CD4-positive, alpha-beta T cell treated with Interleukin-21 for 1 hour (primary cell): ENCODE measurements around the gene RALGPS1.

Source experiments
- DNase-seq: peaks from one replicate; pipeline ENCODE4 v3.0.0-alpha.2; 2020

The RALGPS1 gene

DNA sequence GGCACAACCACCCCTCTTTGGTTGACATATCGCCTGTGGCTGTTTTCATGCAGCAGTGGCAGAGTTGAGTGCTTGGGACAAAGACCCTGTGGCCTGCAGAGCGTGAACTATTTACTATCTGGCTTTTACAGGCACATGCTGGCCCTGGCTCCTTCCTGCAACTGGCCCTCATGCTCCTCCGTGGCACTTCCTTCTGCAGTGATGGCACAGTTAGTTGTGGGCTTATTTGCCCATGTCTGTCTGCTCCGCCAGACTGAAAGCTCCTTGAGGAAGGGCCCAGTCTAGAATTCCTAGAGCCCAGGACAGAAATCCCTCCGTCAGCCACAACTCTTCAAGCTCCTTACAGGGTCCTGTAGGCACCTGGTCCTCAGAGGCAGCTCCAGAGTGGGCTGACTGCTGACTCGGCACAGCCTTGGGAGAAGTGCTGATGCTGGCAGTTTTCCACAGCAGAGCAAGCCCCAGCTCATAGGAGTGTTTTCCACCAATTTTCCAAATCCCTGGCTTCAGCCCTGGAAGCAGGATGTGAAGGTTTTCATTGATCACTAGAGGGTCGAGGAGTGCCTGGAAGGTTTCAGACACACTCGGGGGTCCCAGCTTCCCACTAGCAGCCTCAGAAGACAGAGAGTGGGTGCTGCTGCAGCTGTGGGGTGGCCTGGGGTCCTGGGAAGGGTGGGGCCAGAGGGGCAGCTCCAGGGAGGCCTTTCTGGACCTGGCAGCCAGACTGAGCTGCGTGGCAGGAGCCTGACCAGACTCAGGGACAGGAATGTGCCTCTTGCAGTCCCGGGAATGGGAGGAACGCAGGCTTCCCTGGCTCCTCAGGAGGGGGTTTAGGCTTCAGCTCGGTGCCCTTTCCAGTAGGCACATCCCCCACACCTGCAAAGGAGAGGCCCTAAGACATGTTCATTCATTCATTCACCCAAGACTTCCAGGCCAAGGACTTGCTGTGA, 264.4 kb downstream of the RALGPS1 start:
- DNase-seq = no peak

DNA sequence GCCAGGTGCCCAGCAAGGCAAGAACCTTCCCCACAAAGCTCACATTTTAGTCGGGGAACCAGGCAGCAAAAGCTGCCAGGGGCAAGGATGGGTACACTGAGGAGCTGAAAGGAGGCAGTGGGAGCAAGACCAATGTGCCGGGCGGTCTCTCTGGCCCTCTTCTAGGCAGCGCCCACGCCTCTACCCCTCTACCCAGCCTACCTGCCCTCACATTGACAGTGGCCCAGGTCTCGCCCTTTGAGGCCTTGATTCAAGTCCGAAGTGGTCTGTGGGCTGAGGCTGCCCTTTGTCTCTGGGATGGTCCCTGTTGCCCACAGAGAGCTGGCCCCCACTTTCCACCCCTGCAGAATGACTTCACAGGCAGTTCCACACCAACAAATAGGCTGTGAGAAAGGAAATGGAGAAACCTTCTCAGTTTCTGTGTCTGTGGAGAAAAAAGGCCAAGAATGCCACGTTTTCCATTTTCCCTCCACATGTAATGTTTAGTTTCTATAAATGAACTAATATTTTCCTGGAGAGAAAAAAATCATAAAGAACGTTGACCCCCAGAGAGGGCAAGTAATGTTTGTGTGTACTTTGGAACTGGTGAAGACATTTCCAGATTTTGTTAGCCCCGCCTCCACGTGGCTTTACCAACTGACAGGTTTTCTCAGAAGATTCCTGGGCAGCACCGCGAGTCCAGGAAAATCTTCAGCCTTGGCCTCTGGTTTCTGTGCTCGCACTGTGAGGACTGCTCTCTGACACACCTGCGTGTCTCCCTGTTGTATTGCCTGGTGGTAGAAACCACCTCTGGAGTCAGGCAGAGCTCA, 265.3 kb downstream of the RALGPS1 start:
- no peak for DNase-seq

DNA sequence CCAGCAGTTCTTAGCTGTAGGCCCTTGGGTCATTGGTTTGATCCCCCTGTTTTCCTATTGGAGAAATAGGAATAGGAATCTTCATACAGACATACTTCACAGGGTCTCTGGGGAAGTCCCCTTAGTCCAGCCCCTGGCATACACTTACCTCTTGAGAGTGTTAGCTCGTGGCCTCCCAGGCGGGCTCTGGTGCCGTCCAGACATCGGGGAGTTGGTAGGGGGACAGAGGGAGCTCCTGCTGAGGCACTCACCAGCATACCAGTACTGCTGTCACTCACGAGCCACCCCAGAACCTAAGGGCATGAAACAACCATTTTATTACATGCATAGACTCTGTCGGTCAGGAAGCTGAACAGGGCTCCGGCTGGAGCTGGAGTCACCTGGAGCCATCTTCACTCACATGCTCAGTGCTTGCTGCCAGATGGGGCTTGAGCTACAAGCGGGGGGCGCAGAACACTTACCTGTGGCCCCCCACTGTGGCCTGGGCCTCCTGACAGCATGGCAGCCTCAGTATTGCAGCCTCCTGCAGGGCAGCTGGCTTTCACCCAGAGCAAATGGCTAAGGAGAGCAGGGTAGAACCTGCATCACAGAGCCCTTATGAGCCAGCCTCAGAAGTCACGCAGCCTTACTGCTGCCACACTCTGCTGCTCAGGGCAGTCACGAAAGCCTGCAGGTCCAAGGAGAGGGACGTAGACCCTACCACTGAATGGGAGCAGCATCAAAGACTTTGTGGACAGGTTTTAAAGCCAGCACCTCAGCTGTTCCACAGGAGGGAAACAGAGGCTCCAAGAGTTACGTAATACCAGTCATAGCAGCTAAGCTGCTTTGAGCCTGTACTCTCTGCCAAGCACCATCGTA, 266.1 kb downstream of the RALGPS1 start:
- no peak for DNase-seq

DNA sequence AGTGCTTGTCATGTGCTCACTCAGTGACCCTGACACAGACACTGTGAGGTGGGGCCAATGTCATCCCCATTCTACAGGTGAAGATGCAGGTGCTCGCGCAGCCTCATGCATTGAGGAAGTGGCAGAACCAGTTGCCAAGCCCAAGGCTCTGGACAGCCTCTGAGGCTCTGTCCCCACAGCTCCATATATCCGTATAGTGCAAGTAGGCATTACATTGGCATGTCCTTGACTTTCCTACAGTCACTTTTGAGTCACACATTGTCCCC, 266.7 kb downstream of the RALGPS1 start:
- DNase-seq = no peak

DNA sequence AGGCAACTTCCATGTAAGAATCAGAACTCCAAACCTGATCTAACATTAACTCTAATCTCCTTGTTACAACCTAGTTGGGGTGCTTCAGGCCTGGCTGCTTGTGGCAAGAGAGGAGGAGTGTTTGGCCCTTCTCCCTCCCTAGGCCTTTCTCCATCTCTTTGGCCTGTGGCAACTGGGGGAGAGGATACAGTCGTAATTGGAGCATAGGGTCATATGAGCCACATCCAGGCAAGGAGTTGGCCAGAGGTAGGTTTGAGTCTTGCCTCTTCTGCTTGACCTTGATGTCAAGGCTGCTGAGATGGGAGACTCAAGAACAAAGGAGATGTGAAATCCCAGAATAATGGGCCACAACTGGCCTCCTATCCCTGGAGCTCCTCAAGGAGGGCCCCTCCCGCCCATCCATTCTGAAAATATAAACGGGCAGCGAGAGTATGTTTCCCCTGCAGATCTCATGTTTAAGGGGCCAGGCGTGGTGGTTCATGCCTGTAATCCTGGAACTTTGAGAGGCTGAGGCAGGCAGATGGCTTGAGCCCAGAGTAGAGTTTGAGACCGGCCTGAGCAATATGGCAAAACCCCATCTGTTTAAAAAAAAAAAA, 267.1 kb downstream of the RALGPS1 start:
- DNase-seq = no peak

DNA sequence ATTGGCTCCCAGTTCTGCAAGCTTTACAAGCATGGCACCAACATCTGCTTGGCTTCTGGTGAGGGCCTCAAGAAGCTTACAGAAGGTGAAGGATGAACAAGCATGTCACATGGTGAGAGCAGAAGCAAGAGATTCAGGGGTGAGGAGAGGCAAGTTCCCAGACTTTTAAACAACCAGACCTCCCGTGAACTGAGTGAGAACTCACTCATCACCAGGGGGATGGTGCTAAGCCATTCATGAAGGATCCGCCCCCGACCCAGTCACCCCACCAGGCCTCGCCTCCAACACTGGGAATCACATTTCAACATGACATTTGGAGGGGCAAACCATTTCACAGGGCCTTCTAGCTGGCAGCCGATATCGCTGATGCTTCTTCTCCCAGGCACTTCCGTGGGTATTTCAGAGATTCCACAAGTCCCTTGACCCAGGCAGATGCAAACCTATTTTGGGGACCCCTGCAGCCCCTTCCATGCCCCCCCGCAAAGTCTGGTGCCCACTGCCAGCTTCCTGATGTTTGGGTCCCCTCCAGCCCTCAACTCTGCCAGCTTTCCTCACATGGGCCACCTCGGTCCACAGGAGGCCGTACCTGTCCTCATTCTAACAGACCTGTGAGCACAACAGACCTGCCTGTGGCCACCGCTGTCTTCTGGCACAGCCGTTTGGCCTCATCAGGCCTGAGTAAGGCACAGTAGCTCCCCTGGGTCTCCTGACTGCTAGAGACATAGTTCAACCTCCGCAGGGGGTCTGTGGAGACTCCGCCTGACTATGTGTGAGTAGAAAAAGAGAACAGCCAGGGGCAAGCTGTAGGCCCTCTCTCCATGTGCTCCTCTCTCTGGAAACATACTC, 268.5 kb downstream of the RALGPS1 start:
- no peak for DNase-seq

DNA sequence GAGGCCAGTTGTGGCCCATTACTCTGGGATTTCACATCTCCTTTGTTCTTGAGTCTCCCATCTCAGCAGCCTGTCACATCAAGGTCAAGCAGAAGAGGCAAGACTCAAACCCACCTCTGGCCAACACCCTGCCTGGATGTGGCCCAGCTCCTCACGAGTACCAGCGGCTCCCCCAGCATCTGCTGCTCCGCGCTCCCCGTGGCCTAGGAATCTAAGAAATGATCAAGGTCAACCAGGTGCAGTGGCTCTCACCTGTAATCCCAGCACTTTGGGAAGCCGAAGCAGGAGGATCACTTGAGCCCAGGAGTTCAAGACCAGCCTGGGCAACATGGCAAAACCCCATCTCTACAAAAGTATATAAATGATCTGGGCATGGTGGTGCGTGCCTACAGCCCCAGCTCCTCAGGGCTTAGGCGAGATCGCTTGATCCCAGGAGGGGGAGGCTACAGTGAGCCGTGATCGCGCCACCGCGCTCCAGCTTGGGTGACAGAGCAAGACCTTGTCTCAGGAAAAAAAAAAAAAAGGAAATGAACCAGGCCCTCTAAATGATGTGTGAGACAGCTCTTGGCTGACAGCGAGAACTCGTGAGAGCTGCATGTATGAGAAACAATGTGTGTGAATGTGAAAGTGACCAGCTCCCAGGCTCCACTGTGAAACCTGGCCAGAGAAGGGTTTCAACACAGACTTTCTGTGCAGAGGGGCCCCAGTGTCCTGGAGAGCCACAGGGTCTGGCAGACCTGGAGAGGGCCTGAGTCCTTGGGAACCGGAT, 269.4 kb downstream of the RALGPS1 start:
- no peak for DNase-seq

DNA sequence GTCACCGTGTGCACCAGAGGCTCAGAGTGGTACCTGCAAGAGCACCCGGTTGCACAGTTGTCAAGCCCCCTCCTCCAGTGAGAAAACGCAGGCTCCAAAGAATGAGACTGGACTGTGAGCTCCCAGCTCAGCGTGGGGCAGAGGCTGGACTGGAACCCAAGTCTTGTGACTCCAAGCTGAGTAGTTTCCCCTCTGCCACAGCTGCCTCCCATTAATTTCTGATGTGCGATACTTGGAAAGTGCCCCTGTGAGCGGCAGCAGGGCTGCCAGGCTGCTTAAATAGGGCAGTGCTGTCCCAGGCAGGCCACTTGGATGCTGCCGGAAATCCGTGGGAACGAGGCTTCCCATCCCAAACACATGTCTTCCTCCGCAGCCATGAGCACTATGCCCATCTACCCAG, 270.1 kb downstream of the RALGPS1 start:
- no peak for DNase-seq

DNA sequence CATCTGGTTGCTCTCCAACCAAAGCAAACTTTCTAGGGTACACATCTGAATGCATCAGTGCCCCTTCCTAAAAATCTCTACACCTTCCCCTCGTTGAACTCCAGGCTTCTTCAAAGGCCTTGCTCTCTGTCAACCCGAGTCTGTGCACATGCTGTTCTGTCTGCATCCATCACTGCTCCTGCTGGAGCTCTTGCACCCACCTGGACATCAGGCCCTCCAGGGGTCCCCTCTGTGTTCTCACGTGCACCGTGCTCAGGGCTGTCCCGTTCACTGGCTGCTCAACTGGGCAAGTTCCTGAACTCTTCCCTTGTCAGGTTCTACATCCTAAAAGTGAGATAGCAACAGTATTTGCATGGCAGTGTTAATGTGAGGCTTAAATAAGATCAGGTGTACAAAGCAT, 270.6 kb downstream of the RALGPS1 start:
- DNase-seq = no peak

DNA sequence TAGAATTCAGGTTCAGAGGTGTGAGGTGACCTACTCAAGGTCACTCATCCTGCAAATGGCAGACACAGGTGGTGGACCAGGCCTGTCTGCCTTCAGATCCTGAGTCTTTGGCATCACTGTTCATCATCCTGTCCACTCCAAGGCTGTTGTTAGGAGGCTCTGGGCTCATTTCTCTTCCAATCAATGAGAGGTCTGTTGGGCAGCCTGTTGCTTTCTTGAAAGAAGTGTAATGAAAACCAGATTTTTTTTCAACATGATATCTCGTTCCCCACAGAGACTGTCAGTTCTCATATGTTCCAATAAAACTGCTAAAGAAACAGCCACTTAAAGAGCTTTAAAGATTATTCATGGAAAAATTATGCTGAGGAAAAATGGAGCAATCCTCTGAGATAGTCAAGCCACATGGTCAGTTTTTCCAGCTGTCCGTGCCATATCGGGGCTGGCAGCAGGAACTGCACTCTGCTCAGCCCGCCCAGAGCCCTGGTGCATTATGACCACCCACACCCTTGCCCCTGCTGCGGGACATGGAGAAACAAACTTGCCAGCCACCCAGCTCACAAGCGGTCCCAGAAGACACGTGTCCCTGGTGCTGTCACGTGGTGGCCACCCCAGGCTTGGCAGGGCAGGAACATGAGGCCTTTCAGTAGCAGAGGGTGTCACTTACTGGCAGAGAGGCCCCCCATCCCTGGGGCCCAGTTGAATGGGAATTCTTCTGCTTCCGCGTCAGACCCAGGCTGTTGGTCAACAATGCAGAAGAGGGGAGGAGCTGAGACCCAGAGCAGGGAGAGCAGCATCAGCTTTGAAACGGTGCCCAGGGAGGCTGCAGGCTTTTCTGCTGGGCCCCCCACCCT, 271.6 kb downstream of the RALGPS1 start:
- no peak for DNase-seq

DNA sequence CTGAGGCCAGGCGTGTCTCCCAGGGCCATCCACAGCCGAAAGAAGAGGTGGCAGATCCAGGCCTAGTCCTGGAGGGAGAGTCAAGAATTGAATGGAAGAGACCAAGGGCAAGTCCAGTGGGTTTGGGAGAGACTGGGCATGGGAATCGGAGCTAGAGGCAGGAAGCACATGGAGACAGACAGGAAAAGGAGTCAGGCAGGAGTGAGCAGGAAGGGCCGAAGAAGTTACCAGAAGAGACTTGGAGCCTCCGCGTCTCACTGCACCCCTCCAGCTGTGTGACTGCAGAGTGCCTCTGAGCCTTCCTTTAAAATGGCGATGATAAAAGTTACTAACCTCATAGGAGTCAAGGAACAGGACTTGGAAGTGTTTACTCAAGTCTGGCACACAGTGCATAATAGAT, 272.2 kb downstream of the RALGPS1 start:
- DNase-seq = no peak

DNA sequence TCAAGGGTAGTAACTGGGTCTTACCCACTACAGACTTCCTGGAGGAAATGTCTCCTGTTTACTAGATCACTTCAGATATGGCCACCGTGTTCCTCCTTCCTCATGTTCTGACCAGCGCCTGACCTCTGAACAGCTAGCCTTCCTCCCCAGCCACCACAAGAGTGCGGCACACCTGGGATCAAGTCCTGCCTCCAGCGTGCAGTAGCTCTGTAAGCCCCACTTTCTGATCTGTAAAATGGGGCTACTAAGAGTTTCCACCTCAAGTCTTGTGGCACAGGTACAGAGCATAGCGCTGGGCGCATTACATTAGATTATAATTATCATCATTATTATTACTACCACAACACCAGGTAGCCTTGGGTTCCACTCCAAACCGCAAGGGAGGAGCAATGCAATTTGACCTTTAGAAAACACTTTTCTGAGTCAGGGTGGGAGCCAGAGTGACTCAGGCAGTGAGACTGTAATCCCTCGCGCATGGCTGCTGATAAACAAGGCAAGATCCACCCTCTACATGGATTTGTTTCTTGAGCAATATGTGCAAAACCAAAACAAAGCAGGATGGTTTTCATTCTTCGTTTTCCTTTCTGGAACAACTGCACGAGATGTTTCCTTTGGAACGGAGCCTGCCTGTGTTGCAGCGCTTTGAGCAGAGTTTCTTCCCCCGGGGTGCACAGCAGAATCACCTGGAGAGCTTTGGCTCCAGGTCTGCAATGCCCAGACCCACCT, 272.8 kb downstream of the RALGPS1 start:
- no peak for DNase-seq

DNA sequence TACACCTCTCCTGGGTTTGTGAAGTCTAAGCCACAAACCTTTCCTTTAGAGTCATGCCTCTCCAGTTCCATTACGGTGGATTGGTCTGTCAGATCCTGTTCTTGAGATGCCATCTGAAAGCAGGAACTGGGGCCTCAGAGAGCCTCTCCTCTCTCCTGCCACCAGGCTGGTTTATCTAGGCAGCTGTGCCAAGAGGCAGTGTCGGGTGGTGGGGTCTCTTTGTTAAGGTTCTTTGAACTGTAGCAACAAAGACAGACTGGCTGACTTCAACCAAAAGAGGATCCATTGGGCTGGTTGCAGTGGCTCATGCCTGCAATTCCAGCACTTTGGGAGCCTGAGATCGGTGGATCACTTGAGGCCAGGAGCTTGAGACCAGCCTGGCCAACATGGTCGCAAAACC, 273.8 kb downstream of the RALGPS1 start:
- DNase-seq = no peak

DNA sequence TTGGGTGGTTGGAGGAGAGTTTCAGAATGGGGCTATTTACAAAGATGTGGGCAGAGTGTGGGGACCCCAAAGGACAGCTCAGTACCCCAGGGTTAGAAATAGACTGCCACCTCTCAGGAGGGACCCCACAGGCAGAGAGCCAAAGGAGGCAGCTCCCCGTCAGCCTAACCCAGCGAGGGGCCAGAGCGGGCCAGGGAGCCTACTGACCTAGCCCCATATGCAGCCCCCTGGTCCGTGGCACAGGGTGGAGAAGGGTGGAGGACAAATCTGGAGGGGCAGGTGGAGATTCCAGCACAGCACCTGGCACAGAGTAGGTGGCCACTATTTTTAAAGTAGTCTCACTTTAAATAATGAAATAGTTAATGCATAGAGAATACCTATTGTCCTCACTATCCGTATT, 275.0 kb downstream of the RALGPS1 start:
- DNase-seq = no peak

DNA sequence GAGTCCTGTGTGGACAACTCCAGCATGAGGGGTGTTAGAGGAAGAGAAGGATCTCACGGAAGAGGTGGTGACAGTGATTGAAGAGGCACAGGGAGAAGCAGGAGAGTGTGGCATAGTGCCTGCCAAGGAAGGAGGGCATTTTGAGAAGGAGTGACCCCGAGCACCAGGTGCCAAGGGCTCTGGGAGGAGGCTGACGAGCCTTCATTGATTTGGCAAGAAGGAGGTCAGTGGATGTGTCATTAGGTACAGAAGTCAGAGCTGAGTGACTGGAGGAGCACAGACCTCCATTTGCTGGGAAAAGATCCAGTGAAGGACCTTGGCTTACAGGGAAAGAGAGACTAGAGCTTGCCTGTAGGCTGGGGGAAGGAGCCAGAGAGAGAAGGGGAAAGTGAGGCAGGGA, 278.2 kb downstream of the RALGPS1 start:
- no peak for DNase-seq

DNA sequence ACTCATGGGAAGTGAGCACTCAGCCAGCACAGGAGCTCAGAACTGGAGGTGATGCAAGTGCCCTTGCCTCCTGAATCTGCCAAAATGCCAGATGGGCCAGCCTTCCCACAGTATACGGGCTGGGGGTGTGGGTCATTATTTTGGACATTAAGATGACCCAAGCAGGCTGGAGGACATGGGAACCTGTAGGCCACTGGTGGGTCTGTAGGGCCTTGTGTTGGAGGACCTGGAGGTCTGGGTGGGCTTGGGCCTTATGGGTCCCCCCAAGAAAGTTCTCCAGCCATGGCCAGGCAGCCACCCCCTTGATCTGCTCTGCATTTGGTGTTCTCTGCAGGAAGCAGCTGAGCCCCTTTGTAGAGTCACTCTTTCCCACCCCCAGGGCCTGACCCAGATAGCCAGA, 278.9 kb downstream of the RALGPS1 start:
- DNase-seq = no peak

DNA sequence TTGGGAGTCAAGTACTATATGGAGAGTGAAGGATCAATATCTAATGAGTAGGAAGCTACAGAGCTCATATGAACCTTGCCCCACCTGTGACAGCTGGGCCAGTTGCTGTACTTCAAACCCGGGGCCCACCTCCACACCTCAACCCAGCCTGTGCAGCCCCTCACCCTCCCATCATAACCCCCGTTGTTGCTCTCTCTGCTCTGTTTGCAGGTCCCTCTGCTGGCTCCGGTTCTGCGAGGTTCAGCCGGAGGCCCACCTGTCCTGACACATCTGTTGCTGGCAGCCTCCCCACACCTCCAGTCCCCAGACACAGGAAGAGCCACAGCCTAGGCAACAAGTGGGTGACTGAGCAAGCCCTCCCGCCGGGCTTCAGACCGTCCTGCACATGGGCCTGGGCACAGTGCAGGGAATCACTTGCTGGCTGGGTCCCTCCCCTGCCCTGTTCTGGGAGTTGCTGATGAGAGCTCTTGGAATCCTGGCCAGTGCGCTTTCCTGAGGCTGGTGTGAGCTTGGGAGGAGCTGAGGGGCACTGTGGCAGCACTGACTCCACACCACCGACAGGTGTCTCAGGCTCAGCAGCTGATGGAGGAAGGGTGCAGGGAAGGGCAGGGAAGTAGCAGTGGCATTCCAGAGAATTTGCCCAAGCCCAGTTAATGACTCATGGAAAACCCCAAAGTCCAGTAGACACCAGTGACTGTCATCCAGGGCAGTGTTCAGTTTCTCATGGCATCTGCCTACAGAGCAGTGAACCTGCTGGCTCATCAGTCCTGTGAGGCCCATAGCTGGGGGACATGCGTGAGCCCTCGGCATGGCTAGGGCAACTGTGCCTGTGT, 280.5 kb downstream of the RALGPS1 start:
- no peak for DNase-seq

DNA sequence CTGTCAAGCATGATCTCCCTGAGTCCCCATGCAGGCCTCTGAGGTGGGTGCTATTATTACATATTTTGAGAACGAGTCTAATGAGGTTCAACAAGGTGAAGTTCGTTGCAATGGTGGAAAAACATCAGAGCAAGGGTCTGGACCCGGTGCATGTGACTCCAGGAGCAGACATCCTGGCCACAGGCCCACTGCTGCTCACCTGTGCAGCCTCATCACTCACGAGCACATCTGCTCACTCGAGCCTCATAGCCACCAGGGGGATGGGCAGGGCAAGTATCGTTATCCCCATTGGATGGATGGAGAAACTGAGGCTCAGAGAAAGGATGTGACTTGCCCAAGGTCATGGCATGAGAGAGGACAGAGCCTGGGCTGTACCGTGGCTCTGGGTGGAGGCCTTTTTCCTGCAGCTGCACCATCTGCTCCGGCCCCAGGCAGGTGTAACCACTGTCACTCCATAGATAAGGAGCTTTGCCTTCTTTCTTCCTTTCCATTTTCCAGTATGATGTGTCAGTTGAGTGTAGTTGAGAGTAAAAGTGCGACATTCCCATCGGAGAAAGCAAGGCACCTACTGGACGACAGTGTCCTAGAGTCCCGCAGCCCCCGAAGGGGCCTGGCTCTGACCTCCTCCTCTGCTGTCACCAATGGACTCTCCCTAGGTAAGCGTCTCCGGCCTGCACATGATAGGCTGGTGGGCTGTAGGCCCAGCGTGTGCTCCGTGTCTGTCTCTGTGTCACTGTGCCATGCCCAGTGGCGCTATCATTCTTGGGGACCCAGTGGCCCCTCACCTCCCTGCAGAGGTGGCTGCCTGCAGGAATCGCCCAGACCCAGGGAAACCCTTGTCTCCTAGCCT, 281.6 kb downstream of the RALGPS1 start:
- DNase-seq = no peak
